Transverse colon (tissue), 4 donors: Measurements from ENCODE around the gene PLAC8L1.

ENCODE experiments used
- POLR2A ChIP-seq: fragments of 450-650 bp; IDR thresholded peaks from one replicate; pipeline ENCODE4 v1.6.1; 2016; ENCODE audit warnings: antibody characterized with exemption, mild to moderate bottlenecking, moderate library complexity
- POLR2AphosphoS5 ChIP-seq, 3 donors: sonication (generic); formaldehyde crosslinking; IDR thresholded peaks; one replicate each; pipeline ENCODE4 v1.6.1; 2016; ENCODE audit warnings: antibody characterized with exemption in 3 of 3
- TF ChIP-seq, protein P1 (sequence below), 5 experiments: fragments of 200-600 bp in 3 of 5; fragments of 450-650 bp in 2 of 5; sonication (generic) in 3 of 5; IDR thresholded peaks; 1 replicate in 2 of 5; 2 replicates in 3 of 5; pipeline ENCODE4 v1.5.1; 2016 to 2017; ENCODE audit warnings: antibody characterized with exemption in 5 of 5, inconsistent platforms in 3 of 5, mild to moderate bottlenecking in 2 of 5, moderate library complexity in 1 of 5

DNA sequence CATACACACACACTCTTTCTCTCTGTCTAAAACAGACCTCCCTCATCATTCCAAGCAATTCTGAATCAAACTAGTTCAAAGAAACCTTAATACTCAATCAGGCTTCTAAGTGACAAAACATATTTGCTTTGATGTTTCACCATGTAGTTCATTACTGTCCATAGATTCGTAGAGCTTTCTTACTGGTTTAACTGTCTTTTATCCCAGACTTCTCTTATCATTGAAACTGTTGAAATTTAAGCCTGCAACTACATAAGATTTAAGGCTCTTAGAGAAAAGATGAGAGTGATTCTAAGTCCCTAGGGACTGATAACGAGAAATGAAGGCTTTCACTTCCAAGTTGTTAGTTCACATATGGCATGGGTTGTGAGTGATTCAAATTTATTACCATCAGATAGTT is 11.0 kb upstream of the PLAC8L1 start:
- TF ChIP-seq POLR2A (no peak), POLR2AphosphoS5 (IDR thresholded peaks at IDR 0.05) (no peak)
- TF ChIP-seq, protein P1, sequence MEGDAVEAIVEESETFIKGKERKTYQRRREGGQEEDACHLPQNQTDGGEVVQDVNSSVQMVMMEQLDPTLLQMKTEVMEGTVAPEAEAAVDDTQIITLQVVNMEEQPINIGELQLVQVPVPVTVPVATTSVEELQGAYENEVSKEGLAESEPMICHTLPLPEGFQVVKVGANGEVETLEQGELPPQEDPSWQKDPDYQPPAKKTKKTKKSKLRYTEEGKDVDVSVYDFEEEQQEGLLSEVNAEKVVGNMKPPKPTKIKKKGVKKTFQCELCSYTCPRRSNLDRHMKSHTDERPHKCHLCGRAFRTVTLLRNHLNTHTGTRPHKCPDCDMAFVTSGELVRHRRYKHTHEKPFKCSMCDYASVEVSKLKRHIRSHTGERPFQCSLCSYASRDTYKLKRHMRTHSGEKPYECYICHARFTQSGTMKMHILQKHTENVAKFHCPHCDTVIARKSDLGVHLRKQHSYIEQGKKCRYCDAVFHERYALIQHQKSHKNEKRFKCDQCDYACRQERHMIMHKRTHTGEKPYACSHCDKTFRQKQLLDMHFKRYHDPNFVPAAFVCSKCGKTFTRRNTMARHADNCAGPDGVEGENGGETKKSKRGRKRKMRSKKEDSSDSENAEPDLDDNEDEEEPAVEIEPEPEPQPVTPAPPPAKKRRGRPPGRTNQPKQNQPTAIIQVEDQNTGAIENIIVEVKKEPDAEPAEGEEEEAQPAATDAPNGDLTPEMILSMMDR (IDR thresholded peaks at IDR 0.05) = no peak
